ENCODE results near the gene KCNAB3.
"Not testable (repeated sequence)": the region's sequence is repeated elsewhere in the genome, so short reads cannot be mapped to it uniquely, and the experiment has no call there.

Gene KCNAB3

GRCh38 chr17:7929158-7930023, at the start of gene KCNAB3:
Gene KCNAB3, minus strand, starts transcription at chr17:7929856. Its CDS starts 421 bp downstream, at chr17:7929435.
- DNase-seq (ENCODE audit: low spot score) = no peak

- no peak for DNase-seq (ENCODE audit: low spot score)
Measured at GRCh38 chr17:7977805-7978204, 48.1 kb upstream of the KCNAB3 start.

GRCh38 chr17:7977039-7977438, 47.4 kb upstream of the KCNAB3 start:
- no peak for DNase-seq (ENCODE audit: low spot score)

- DNase-seq (ENCODE audit: low spot score) = no peak
Measured at GRCh38 chr17:7974638-7975131, 45.0 kb upstream of the KCNAB3 start.

- DNase-seq (ENCODE audit: low spot score) = no peak
Measured at GRCh38 chr17:7972131-7972785, 42.6 kb upstream of the KCNAB3 start.

- no peak for DNase-seq (ENCODE audit: low spot score)
Measured at GRCh38 chr17:7971651-7972050, 42.0 kb upstream of the KCNAB3 start.

- DNase-seq (ENCODE audit: low spot score) = no peak
Measured at GRCh38 chr17:7969433-7969832, 39.8 kb upstream of the KCNAB3 start.

- DNase-seq (ENCODE audit: low spot score) = no peak
Measured at GRCh38 chr17:7967751-7968150, 38.1 kb upstream of the KCNAB3 start.

- DNase-seq (ENCODE audit: low spot score) = no peak
Measured at GRCh38 chr17:7961421-7961820, 31.8 kb upstream of the KCNAB3 start.

GRCh38 chr17:7959503-7960253, 30.0 kb upstream of the KCNAB3 start:
- no peak for DNase-seq (ENCODE audit: low spot score)

- DNase-seq (ENCODE audit: low spot score) = no peak
Measured at GRCh38 chr17:7956228-7956965, 26.7 kb upstream of the KCNAB3 start.

GRCh38 chr17:7955414-7956227, 26.0 kb upstream of the KCNAB3 start:
- no peak for DNase-seq (ENCODE audit: low spot score)

GRCh38 chr17:7953266-7953665, 23.6 kb upstream of the KCNAB3 start:
- not testable (repeated sequence) for DNase-seq (ENCODE audit: low spot score)

GRCh38 chr17:7951143-7951792, 21.6 kb upstream of the KCNAB3 start:
- no peak for DNase-seq (ENCODE audit: low spot score)

GRCh38 chr17:7950578-7950977, 20.9 kb upstream of the KCNAB3 start:
- no peak for DNase-seq (ENCODE audit: low spot score)

GRCh38 chr17:7947651-7948050, 18.0 kb upstream of the KCNAB3 start:
- DNase-seq (ENCODE audit: low spot score) = no peak

GRCh38 chr17:7946441-7946840, 16.8 kb upstream of the KCNAB3 start:
- DNase-seq (ENCODE audit: low spot score) = no peak

GRCh38 chr17:7945651-7946050, 16.0 kb upstream of the KCNAB3 start:
- no peak for DNase-seq (ENCODE audit: low spot score)

GRCh38 chr17:7944326-7944725, 14.7 kb upstream of the KCNAB3 start:
- DNase-seq (ENCODE audit: low spot score) = no peak

- no peak for DNase-seq (ENCODE audit: low spot score)
Measured at GRCh38 chr17:7943291-7943690, 13.6 kb upstream of the KCNAB3 start.
